Measurements from ENCODE around the gene IMMP2L.

The IMMP2L gene

GRCh38 chr7:110813986-110814385 lies 748.3 kb downstream of the IMMP2L start:
- DNase-seq (ENCODE audit: low read depth in 1 of 2, low spot score in 1 of 2), result no peak
- in situ Hi-C loops (cut with HindIII; ENCODE audit: low pct_unique_long_range_greater_than_20kb, low sequenced_read_pairs), result no loop called here
- no peak for TF ChIP-seq JUND (IDR thresholded peaks at IDR 0.05; ENCODE audit: low read depth)

GRCh38 chr7:110809832-110810231 lies 752.5 kb downstream of the IMMP2L start:
- in situ Hi-C loops (cut with HindIII; ENCODE audit: low pct_unique_long_range_greater_than_20kb, low sequenced_read_pairs), result no loop called here
- no peak for DNase-seq (ENCODE audit: low read depth in 1 of 2, low spot score in 1 of 2)
- no peak for TF ChIP-seq JUND (IDR thresholded peaks at IDR 0.05; ENCODE audit: low read depth)

- no peak for DNase-seq (ENCODE audit: low read depth in 1 of 2, low spot score in 1 of 2)
- in situ Hi-C loops (cut with HindIII; ENCODE audit: low pct_unique_long_range_greater_than_20kb, low sequenced_read_pairs), result no loop called here
- TF ChIP-seq JUND (IDR thresholded peaks at IDR 0.05; ENCODE audit: low read depth), result no peak
Observed at GRCh38 chr7:110808361-110808760, 753.9 kb downstream of the IMMP2L start.

- no peak for DNase-seq (ENCODE audit: low read depth in 1 of 2, low spot score in 1 of 2)
- TF ChIP-seq JUND (IDR thresholded peaks at IDR 0.05; ENCODE audit: low read depth), result no peak
- in situ Hi-C loops (cut with HindIII; ENCODE audit: low pct_unique_long_range_greater_than_20kb, low sequenced_read_pairs), result no loop called here
Observed at GRCh38 chr7:110804501-110804900, 757.8 kb downstream of the IMMP2L start.

- DNase-seq (ENCODE audit: low read depth in 1 of 2, low spot score in 1 of 2), result no peak
- in situ Hi-C loops (cut with HindIII; ENCODE audit: low pct_unique_long_range_greater_than_20kb, low sequenced_read_pairs), result no loop called here
- no peak for TF ChIP-seq JUND (IDR thresholded peaks at IDR 0.05; ENCODE audit: low read depth)
Observed at GRCh38 chr7:110803602-110804143, 758.6 kb downstream of the IMMP2L start.

GRCh38 chr7:110801502-110801901 lies 760.8 kb downstream of the IMMP2L start:
- no peak for DNase-seq (ENCODE audit: low read depth in 1 of 2, low spot score in 1 of 2)
- in situ Hi-C loops (cut with HindIII; ENCODE audit: low pct_unique_long_range_greater_than_20kb, low sequenced_read_pairs), result no loop called here
- TF ChIP-seq JUND (IDR thresholded peaks at IDR 0.05; ENCODE audit: low read depth), result no peak

GRCh38 chr7:110800984-110801383 lies 761.3 kb downstream of the IMMP2L start:
- in situ Hi-C loops (cut with HindIII; ENCODE audit: low pct_unique_long_range_greater_than_20kb, low sequenced_read_pairs), result no loop called here
- no peak for DNase-seq (ENCODE audit: low read depth in 1 of 2, low spot score in 1 of 2)
- no peak for TF ChIP-seq JUND (IDR thresholded peaks at IDR 0.05; ENCODE audit: low read depth)

- DNase-seq (ENCODE audit: low read depth in 1 of 2, low spot score in 1 of 2), result no peak
- in situ Hi-C loops (cut with HindIII; ENCODE audit: low pct_unique_long_range_greater_than_20kb, low sequenced_read_pairs), result no loop called here
- TF ChIP-seq JUND (IDR thresholded peaks at IDR 0.05; ENCODE audit: low read depth), result no peak
Observed at GRCh38 chr7:110797656-110798055, 764.6 kb downstream of the IMMP2L start.

- in situ Hi-C loops (cut with HindIII; ENCODE audit: low pct_unique_long_range_greater_than_20kb, low sequenced_read_pairs), result no loop called here
Observed at GRCh38 chr7:110790992-110791391, 771.3 kb downstream of the IMMP2L start.

GRCh38 chr7:110786328-110786965 lies 775.8 kb downstream of the IMMP2L start:
- TF ChIP-seq JUND (IDR thresholded peaks at IDR 0.05; ENCODE audit: low read depth), result no peak
- in situ Hi-C loops (cut with HindIII; ENCODE audit: low pct_unique_long_range_greater_than_20kb, low sequenced_read_pairs), result no loop called here
- no peak for DNase-seq (ENCODE audit: low read depth in 1 of 2, low spot score in 1 of 2)

More at GRCh38 chr7:110790992-110791391, 771.3 kb downstream of the IMMP2L start:
- DNase-seq (ENCODE audit: low read depth in 1 of 2, low spot score in 1 of 2), result no peak
- TF ChIP-seq JUND (IDR thresholded peaks at IDR 0.05; ENCODE audit: low read depth), result no peak

GRCh38 chr7:110784749-110785148 lies 777.5 kb downstream of the IMMP2L start:
- in situ Hi-C loops (cut with HindIII; ENCODE audit: low pct_unique_long_range_greater_than_20kb, low sequenced_read_pairs), result no loop called here
- no peak for DNase-seq (ENCODE audit: low read depth in 1 of 2, low spot score in 1 of 2)
- no peak for TF ChIP-seq JUND (IDR thresholded peaks at IDR 0.05; ENCODE audit: low read depth)

- in situ Hi-C loops (cut with HindIII; ENCODE audit: low pct_unique_long_range_greater_than_20kb, low sequenced_read_pairs), result no loop called here
- DNase-seq (ENCODE audit: low read depth in 1 of 2, low spot score in 1 of 2), result no peak
- TF ChIP-seq JUND (IDR thresholded peaks at IDR 0.05; ENCODE audit: low read depth), result no peak
Observed at GRCh38 chr7:110780712-110781111, 781.6 kb downstream of the IMMP2L start.

- TF ChIP-seq JUND (IDR thresholded peaks at IDR 0.05; ENCODE audit: low read depth), result no peak
- DNase-seq (ENCODE audit: low read depth in 1 of 2, low spot score in 1 of 2), result no peak
- in situ Hi-C loops (cut with HindIII; ENCODE audit: low pct_unique_long_range_greater_than_20kb, low sequenced_read_pairs), result no loop called here
Observed at GRCh38 chr7:110779339-110779738, 783.0 kb downstream of the IMMP2L start.

- in situ Hi-C loops (cut with HindIII; ENCODE audit: low pct_unique_long_range_greater_than_20kb, low sequenced_read_pairs), result no loop called here
- DNase-seq (ENCODE audit: low read depth in 1 of 2, low spot score in 1 of 2), result no peak
- TF ChIP-seq JUND (IDR thresholded peaks at IDR 0.05; ENCODE audit: low read depth), result no peak
Observed at GRCh38 chr7:110775046-110775445, 787.2 kb downstream of the IMMP2L start.
